ENCODE data around the gene CCDC146.
"Not testable (repeated sequence)": the region's sequence is repeated elsewhere in the genome, so short reads cannot be mapped to it uniquely, and the experiment has no call there.

The CCDC146 gene

DNA sequence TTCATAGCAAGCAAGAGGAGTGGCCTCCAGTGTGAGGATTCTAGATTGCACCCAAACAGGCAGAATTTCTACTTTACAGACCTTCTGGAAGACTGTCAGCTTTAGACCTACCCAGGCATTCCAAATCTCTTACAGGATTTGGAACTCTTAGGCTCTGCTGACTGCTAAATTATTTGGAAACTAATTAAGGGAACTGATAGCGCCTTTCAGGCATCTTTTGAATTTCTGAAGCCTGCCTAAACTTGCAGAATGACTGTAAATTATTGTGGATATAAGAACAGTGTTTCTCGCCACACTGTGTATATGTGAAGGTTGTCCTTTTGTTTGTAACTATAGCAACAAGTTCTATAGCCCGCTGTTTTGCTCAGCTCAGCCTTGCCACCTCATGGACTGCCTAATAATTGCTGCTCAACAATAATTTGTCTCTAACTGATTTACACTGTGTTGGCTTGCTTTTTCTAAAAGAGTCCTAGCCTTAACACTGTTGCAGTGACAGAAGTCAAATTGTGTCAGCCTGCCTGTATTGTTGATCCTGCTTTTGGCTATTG is 32.6 kb downstream of the CCDC146 start:
- not testable (repeated sequence) for DNase-seq

DNA sequence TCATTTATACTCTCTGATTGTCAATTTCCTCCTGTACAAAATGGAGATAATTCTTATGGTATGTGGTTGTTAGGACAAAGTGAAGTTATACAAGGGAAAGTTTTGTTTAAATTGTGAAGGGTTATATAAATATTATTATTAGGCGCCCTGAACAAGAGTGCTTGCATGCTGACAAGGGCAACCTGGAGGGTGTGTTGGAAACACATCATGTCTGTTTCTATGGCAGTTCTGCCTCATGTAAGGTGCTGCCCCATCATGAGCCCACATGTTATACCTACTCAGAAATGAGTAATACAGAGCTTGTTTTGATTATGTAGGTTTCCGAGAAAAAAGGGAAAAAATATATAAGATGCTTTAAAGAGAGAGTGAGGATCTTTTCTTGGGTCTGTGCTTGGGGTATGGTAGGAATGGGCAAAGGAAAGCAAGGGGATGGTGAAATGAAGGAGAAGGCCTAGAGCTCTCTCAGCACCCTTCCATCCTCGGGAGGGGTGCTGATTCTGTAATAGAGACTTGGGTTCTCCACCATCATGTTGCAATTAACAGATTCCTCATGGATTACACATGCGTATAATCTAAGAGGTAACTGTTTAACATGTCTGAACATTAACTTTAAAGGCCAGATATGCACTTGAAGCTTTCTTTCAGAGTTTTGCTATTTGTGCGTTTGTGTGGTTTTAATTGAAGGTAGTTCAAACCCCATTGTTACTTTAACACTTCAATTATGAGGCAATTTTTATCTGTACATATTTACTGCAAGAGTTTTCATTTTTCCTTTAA is 33.4 kb downstream of the CCDC146 start:
- DNase-seq: not testable (repeated sequence)

DNA sequence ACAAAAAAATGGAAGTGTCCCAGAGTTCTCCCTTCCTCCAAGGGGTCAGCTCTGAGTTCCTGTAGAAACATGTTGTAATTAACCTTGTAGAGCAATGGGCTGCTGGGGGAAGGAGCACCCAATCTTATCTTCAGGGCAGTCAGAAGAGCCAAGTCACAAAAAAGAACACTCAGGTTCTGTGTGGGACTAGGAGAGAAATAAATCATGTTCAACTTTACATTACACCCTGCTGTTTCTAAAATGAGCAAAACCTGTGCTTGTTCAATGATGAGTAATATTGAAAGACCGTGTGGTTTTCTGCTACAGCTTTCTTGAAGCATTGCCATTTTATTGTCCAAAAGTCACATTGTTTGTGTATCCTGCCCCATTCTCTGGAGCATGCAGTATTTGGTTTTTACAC is 34.6 kb downstream of the CCDC146 start:
- not testable (repeated sequence) for DNase-seq

DNA sequence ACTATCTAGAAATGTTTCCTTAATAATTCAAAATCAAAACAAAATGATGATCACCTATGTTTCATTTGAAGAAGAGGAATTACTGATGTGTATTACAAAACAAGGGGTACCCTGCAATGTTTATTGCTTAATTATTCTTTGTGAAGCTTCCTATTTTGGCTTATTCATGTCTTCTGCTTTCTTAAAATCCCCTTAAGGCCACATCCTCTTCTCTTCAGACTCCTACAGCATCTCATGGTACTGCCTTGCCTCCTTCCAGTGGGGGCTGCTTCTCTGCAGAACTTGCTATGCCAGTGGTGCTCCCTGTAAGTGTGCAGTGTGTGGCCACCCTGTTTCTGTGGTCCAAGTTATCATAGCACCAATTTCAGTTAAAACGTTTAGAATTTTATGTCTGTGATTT is 35.0 kb downstream of the CCDC146 start:
- DNase-seq: no peak

DNA sequence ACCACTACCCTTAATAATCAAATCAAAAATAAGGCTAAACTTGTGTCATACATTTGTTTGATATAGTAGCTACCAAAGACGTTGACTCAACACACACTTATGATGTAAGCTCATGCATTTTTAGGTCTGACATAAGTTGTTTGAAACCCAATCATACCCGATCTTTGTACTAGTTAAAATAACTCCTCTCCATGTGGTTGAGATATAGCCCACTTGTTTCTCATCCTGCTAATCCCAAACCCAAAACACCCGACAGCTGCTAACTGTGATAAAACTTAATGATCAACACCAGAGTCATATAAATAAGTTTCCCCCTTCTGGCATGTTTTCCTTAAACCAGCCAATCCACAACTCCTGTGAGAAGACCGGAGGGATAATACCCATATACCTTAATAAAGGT is 48.7 kb downstream of the CCDC146 start:
- DNase-seq: not testable (repeated sequence)

DNA sequence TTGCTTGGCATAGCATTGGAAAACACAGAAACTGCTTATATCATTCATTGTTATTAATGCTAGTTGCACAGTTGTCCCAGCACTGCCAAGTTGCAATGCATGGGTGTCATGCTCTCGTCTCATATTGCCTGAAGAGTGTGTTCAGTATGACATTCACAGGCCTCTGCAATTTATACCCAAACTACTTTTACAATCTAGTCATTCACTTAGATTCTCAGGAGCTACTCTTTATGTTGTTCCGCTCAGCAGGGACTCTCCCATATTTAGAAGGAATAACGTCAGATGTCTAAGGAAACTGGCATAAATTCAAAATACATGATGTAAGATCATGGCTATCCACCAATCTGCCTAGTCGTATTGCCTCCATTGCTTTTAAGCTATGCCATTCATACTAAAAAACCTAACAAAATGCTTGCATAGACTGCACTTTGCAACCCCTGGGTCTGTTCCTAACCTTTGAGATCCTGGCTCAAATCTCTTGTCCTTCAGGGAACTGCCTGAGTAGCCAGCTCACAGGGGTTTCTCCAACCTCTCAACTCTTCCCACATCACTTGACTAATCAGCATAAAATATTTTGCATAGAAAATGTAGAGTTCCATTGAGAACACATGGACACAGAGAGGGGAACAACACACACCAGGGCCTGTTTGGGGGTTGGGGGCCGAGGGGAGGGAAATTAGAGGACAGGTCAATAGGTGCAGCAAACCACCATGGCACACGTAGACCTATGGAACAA is 50.2 kb downstream of the CCDC146 start:
- not testable (repeated sequence) for DNase-seq

DNA sequence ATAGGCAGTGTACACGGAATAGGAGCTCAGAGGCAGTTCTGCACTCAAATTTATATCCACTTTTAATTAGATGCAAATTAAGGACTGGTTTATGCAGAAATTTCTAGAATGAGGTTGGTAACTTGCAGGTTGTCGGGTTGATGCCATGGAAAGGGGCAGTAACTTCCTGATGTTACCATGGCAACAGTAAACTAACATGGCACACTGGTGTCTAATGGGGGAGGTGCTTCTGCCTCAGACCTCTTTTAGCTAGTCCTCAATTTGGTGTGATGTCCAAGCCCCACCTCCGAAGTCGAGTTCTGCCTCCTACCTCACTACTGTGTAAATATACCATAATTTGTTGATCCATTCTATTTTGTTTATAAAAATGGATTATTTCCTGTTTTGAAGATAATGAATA is 52.0 kb downstream of the CCDC146 start:
- not testable (repeated sequence) for DNase-seq

DNA sequence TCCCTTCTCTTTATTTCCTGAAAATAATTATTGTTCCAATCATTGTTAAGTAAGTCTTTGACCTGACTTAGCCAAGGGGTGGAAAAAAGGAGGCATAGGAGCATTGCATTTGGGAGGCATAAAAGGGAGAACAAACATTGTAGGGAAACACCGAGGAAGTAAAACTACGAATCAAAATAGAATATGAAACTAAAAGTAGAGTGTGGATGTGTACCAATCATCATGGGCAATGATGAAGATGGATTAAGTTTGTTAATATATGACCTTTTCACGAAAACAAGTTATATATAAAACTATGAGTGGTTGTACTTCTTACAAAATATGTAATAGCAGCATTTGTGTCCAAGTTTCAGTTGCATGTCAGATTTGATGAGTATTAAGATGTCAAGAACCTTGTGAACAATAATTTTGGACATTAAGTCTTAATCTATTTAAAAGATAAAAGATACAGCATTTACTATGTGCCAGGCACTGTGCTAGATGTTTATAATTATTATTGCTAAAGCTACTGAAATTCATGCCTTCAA is 52.9 kb downstream of the CCDC146 start:
- DNase-seq: not testable (repeated sequence)

DNA sequence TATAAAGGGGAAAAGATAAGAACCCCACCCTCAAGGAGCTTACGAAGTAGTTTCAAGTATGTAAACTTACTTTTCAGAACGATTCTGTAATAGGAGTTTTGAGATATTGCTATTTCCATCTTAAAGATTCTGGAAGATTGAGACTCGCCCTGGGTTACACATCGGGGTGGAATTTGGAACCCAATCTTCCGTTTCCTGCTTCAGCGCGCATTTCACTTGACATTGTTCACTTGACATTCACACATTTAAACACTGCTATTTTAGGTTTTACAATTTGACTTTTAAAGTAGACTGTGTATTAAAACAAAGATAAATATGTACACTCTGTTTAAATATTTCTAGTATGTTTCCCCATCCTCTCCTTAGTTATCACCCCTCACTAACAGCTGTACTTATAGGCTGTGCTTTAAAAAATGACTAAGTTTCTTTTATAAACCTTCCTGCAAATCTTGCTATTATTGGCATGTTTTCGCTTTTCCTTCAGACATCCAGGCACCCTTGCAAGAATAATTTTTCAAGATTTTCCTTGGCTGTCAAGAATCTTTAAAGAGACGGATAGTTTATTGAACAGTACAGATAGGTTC is 55.0 kb downstream of the CCDC146 start:
- not testable (repeated sequence) for DNase-seq

DNA sequence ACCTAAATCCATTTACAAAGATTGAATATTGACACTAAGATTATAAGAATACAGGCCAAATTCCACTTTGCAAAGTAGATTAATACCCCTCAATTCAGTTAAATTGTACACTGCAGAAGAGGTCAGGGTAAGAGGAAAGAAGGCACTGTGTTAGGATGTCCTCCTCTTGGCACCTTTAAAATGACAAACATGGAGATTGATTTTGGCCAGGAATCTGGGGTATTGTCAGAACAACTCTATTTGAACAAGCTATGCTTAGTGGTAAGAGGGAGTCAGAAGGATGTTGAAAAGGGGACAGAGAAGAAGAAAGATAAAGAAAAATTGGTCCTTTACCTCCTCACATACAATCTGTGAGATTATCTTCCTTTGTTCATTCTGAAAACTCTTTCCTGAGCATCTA is 55.6 kb downstream of the CCDC146 start:
- DNase-seq: not testable (repeated sequence)

DNA sequence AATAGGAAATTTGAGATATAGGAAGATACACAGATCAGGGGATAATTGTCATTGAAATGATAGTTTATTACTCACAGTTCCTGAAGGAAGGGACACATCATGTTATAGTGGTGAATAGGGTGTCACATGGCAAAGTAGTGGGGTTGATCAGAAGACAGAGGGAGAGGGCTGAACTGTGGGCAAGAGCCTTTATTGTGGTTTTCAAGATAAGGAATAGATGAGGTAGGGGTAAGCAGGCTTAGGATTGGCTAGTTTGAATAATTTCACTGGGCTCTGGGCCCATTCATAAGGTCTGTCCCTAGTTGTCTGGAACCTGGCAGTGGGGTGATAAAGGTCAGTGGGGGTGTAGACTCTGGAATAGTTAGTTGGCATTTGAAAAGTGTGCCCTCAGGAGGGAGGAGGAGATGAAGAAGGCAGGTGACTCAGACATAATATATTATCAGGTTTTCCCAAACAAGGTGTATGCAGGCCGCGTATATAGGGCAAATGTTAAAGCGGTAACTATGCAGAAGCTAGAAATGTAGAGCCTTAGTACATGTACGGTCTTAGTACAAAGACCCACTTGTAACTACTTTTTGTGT is 58.7 kb downstream of the CCDC146 start:
- DNase-seq: no peak

DNA sequence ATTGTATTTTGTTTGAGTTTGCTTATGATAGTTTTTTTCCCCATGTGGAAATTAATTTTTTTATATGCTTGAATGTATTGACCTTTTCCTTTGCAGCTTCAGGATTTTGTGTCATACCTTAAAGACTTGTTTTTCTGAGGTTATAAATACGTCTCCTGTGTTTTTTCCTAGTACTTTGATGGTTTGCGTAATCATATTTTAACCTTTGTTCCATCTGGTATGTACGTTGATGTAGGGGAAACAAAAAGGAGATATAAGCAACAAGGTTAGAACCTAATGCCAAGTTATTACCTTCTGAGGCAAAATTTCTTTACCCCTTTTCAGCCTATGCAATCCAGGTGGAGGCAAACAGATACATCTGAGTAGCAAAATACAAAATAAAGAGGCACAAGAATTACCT is 59.3 kb downstream of the CCDC146 start:
- DNase-seq: no peak

DNA sequence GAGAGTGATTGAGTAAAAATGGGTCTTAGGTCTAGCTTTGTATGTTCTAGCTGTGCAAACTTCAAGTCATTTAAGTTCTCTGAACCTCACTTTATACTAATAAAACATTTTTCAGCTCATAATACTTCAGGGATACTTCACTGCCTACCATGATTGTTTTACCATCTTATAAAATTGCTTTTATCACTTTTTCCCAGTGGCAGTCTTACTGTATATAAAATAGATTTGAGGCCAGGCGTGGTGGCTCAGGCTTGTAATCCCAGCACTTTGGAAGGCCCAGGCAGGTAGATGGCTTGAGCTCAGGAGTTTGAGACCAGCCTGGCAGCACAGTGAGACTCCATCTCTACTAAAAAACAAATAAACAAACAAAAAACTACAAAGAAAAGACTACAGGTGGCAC is 59.8 kb downstream of the CCDC146 start:
- no peak for DNase-seq

DNA sequence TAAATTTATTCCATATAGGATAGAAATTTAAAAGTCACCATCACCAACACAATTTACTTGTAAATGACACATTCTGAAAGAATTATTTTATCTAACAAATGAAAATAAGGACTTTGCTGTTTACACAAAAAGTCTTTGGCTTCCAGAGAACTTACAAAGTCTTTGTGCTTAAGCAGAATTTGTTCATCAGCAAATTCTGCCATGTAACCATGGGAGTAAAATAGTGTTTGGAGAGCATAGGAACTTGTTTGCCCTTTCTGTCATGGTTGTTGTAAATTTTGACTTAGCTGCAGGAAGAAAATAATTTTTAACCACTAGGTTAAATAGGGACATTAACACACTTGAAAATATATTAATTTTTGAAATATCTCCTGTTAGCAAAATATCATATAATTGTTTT is 62.0 kb downstream of the CCDC146 start:
- DNase-seq: no peak

DNA sequence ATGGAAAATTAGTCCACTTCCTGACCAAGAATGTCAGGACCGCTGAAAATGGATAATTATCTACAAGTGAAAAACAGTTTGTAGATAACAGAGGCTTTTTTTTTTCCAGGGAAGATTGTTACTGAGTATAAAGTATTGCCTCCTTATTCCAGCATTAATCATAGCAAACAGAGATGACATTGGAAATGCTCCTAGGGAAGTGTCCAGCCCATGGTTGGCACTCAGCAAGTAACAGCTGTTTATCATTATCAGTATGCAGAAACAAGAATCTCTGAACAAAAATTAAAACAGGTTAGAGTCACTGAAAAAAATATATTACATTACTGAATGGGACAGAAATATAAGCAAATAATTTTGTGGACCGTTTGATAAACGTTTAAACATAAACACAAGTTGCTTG is 62.6 kb downstream of the CCDC146 start:
- no peak for DNase-seq

DNA sequence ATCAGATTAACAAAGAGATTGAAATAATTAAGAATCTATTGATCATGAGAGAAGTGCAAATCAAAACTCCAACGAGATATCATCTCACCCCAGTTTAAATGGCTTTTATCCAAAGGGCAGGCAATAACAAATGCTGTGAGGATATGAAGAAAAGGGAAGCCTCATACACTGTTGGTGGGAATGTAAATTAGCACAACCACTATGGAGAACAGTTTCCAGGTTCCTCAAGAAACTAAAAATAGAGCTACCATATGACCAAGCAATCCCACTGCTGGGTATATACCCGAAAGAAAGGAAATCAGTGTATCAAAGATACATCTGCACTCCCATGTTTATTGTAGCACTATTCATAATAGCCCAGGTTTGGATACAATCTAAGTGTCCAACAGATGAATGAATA is 63.5 kb downstream of the CCDC146 start:
- DNase-seq: no peak

DNA sequence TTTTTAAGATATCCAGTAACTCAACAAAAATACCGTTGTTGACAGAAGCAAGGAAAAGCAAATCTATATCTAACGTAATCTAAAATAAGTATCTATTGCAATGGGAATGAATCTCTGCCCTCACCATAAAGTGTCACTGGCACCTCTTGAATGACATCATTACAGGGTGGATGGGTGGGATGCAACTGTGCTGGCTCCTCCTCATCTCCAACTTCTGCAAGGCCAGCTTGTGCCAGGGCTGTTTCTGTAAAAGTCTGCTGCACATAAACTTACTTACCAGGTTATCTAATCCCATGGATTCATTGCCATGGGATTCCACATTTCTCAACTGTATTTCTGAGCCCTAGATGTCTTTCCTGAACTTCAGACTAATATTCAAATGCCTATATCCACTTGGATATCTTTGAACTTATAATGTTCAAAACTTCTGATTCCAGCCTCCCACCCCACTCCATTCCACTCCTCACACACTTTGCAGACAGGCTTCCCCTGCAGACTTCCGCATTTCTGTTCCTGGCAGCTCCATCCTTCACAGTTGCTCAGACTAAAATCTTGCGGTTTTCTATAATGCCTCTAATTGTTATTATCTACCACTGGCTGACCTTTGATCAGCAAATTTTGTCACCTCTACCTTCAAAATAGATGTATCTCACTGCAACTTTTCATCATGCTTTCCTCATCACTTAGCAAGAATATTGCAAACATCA is 66.5 kb downstream of the CCDC146 start:
- no peak for DNase-seq

DNA sequence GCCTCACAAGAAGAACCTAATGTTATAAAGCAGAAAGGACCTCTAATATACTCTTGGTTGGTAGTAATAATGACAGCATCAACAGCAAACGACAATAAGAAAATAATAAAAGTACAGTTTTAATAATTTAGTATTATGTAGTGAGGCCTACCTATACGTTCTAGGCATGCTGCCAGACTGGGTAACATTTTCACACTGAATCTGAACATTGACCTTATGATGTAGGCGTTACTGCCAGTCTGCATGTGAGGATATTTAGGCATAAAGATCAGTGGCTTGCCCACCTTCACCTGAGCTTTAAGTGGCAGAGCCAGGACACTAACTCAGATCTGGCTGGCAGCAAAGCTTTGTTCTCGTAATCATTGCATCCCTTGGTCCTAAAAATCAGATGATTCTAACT is 74.7 kb downstream of the CCDC146 start:
- DNase-seq: no peak

DNA sequence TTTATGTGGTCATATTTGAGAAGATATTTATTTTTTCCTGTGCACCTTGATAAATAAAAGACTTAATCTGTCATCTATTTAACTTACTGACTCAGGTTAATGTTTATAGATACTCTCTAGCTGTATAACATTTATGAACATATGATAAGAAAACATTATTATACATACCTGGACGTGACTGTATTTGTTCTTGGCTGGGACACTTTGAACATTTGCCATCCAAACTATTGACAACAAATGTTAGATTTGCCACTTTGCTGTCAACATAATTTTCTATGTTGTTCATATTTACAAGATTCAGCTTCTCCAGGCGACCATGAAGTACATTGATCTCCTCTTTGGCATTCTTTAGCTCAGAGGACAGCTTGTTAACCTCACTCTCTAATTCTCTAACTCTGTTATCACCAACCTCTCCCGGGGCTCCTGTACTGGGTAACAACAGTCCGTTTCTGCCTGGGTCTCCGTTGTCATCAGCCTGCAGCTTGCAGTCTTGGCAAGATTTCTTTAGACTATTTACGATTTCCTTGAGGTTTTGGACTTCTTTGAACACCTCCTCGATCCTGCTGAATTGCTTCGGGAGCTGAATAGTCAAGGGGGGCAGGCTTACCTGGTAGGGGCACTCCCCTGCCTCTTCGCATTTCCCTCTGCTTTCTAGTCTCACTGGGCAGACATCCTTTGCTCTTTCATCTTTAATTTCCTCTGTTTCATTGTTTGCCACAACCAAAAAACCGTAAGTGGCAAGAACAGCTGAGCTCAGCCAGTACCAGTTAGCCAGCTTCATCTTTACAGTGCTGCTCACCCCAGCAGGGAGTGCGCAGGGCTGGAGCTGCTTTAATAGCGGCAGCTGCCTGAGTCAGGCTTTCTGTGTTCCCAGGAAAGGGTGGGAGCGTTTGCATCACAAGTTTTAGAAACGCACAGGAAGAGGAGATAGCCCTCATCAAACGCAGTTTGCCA is 76.9 kb downstream of the CCDC146 start, which contains the start of gene FGL2:
Gene FGL2, minus strand, starts transcription at position 807 of the 954 bp plus-strand sequence. Its CDS starts 26 bp downstream, at position 781.
- peak; percentile 10 for DNase-seq

DNA sequence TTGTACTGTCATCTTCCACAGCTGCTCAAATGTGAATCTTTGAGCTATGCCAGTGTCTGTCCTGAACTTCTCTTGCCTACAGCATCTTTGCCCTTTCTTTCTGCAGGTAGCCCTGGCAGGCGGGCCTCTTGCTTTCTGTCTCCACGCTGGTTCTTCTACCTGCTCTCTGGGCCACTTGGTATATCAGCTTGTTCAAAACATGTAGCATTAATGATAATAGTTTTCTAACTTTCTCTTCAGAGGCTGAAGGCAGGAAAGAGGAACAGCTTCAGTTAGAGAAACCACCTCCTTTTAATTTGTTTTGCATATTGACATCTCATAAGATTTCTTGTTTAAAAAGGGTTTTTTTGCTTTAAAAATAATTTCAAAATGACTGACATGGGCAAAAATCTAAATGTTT is 78.1 kb downstream of the CCDC146 start:
- no peak for DNase-seq

DNA sequence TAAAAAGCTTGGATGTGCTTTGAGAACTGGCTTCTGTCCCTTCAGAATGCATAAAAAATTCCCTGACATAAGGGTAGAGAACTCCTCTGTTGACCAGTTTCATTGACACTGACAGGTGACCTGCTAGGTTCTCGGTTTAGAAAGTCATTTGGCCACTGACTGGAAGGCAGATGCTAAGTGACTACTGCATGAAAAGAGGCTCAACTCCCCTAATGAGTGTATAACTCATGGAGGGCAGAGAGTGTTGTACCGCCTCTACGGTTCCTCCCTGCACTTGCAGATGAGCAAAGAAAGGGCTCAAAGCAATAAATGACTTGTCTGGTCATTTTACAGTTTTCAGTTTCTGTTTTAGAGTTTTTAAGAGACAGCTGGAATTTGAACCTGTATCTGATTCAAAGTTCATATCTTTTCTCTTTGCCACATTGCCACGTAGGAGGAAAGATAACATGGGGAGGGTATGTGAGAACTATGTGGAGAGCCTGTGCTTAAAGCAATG is 80.1 kb downstream of the CCDC146 start:
- no peak for DNase-seq
